WTC11 (cell line): ENCODE data around the gene AP1S2.

Experiments used
- CBFB ChIP-seq: sonication (generic); formaldehyde crosslinking; IDR thresholded peaks from 2 replicates; pipeline ENCODE4 v1.8.1; 2022; ENCODE audit warnings: mild to moderate bottlenecking, low read depth, missing genetic modification reagents
- CTCF ChIP-seq: fragments of 200-600 bp; IDR thresholded peaks from 2 replicates; pipeline ENCODE4 v1.8.0; 2022; ENCODE audit warnings: antibody characterized with exemption
- FOXP1 ChIP-seq: sonication (generic); formaldehyde crosslinking; IDR thresholded peaks from 2 replicates; pipeline ENCODE4 v1.8.0; 2022; ENCODE audit warnings: missing genetic modification reagents, mild to moderate bottlenecking, moderate library complexity, borderline replicate concordance
- FOXP4 ChIP-seq: sonication (generic); formaldehyde crosslinking; IDR thresholded peaks from 2 replicates; pipeline ENCODE4 v1.8.0; 2022; ENCODE audit warnings: mild to moderate bottlenecking, missing genetic modification reagents
- JUN ChIP-seq: sonication (generic); formaldehyde crosslinking; IDR thresholded peaks from 2 replicates; pipeline ENCODE4 v1.8.0; 2023; ENCODE audit warnings: mild to moderate bottlenecking, missing genetic modification reagents
- NFE2L1 ChIP-seq: sonication (generic); formaldehyde crosslinking; IDR thresholded peaks from 2 replicates; pipeline ENCODE4 v1.8.1; 2023; ENCODE audit warnings: missing genetic modification reagents
- PRRX2 ChIP-seq: fragments of 250-450 bp; sonication (Bioruptor Pico); IDR thresholded peaks from 2 replicates; pipeline ENCODE4 v1.8.0; 2021; ENCODE audit warnings: mild to moderate bottlenecking
- SP1 ChIP-seq: sonication (generic); formaldehyde crosslinking; conservative IDR thresholded peaks from 2 replicates; pipeline ENCODE4 v1.8.1; 2022; ENCODE audit warnings: missing genetic modification reagents
- TEAD1 ChIP-seq: sonication (generic); formaldehyde crosslinking; IDR thresholded peaks from 2 replicates; pipeline ENCODE4 v1.8.0; 2022; ENCODE audit warnings: mild to moderate bottlenecking, missing genetic modification reagents
- USF2 ChIP-seq: sonication (generic); formaldehyde crosslinking; IDR thresholded peaks from 2 replicates; pipeline ENCODE4 v1.8.1; 2023; ENCODE audit warnings: mild to moderate bottlenecking, missing genetic modification reagents, moderate library complexity

- TF ChIP-seq NFE2L1 (CRISPR knock-in tag): no peak
- TF ChIP-seq FOXP4: no peak
- no peak for TF ChIP-seq CTCF
- TF ChIP-seq JUN: no peak
- no peak for TF ChIP-seq USF2 (CRISPR knock-in tag)
- no peak for TF ChIP-seq CBFB
- TF ChIP-seq FOXP1 (CRISPR knock-in tag): no peak
- TF ChIP-seq PRRX2: no peak
- no peak for TF ChIP-seq SP1 (CRISPR knock-in tag)
- TF ChIP-seq TEAD1 (CRISPR knock-in tag): no peak
Measured at GRCh38 chrX:15813416-15813815, 41.2 kb downstream of the AP1S2 start.
